Central memory CD8-positive, alpha-beta T cell (primary cell): ENCODE results near the gene TECPR1.

ENCODE experiments used
- ATAC-seq: fragments of 150-1000 bp; cut with Tn5 transposase; replicated peaks from 2 replicates; pipeline ENCODE4 v1.10.0; 2022; ENCODE audit warnings: mild to moderate bottlenecking, moderate FRiP score, moderate number of reproducible peaks; ENCODE audit not compliant: poor library complexity, severe bottlenecking; ENCODE audit errors: extremely low read depth
- DNase-seq, 2 donors: peaks; one replicate each; pipeline ENCODE4 v3.0.0; 2021; ENCODE audit warnings: low spot score in 2 of 2
- H3K27ac Mint-ChIP-seq: one replicate; pipeline ENCODE4 v1.8.0; 2022; ENCODE audit warnings: low read depth, mild to moderate bottlenecking, moderate library complexity, mixed read lengths
- H3K27me3 Mint-ChIP-seq: one replicate; pipeline ENCODE4 v1.8.0; 2022; ENCODE audit warnings: mixed read lengths
- H3K36me3 Mint-ChIP-seq: one replicate; pipeline ENCODE4 v1.8.0; 2022; ENCODE audit warnings: mild to moderate bottlenecking, moderate library complexity, mixed read lengths; ENCODE audit not compliant: insufficient read depth
- H3K4me1 Mint-ChIP-seq: one replicate; pipeline ENCODE4 v1.8.0; 2022; ENCODE audit warnings: mixed read lengths
- H3K4me3 Mint-ChIP-seq: one replicate; pipeline ENCODE4 v1.8.0; 2022; ENCODE audit warnings: mild to moderate bottlenecking, moderate library complexity, mixed read lengths
- H3K9me3 Mint-ChIP-seq: one replicate; pipeline ENCODE4 v1.8.0; 2022; ENCODE audit warnings: mixed read lengths

Gene TECPR1

GRCh38 chr7:98281757-98282606 lies 29.9 kb upstream of the TECPR1 start:
- H3K4me3 Mint-ChIP-seq, result peak overlapping the region; percentile 76
- H3K36me3 Mint-ChIP-seq, result peaks cover 9% of the 10 kb centered on the region
- H3K9me3 Mint-ChIP-seq, result no peaks in the 10 kb centered on the region

GRCh38 chr7:98280791-98281756 lies 29.0 kb upstream of the TECPR1 start, which contains the start of gene BRI3:
Gene BRI3, plus strand, starts transcription at chr7:98281686. Its CDS starts 110 bp downstream, at chr7:98281796.
- H3K4me1 Mint-ChIP-seq, result peaks cover 24% of the 10 kb centered on the region

More at GRCh38 chr7:98281757-98282606, 29.9 kb upstream of the TECPR1 start:
- ATAC-seq (peak; percentile 27), DNase-seq (peak in 1 of 2 donors; percentile 20)
- no peaks in the 10 kb centered on the region for H3K27me3 Mint-ChIP-seq
- peaks cover 24% of the 10 kb centered on the region for H3K4me1 Mint-ChIP-seq
- peak overlapping the region; percentile 71 for H3K27ac Mint-ChIP-seq

DNA sequence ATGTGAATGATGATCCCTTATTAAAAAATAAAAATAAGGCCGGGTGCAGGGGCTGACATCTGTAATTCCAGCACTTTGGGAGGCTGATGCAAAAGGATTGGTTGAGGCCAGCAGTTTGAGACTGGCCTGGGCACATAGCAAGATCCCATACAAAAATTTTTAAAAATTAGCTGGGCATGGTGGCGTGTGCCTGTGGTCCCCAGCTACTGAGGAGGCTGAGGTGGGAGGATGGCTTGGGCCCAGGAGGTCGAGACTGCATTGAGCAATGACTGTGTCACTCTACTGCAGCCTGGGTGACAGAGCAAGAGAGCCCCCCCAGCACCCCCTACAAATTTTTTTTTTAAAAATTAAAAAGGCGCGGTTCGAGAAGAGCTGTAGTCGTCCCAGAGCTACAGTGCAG lies 28.3 kb upstream of the TECPR1 start:
- Mint-ChIP-seq H3K4me3 (peak overlapping the region; percentile 78), H3K27me3 (no peaks in the 10 kb centered on the region), H3K27ac (peak overlapping the region; percentile 46), H3K36me3 (peaks cover 9% of the 10 kb centered on the region), H3K9me3 (no peaks in the 10 kb centered on the region), H3K4me1 (peaks cover 24% of the 10 kb centered on the region)
- ATAC-seq (no peak), DNase-seq (no peak)

More at GRCh38 chr7:98280791-98281756, 29.0 kb upstream of the TECPR1 start, which contains the start of gene BRI3:
- Mint-ChIP-seq H3K36me3 (peaks cover 9% of the 10 kb centered on the region), H3K27ac (peak within 1 kb of the TSS; percentile 71), H3K27me3 (no peaks in the 10 kb centered on the region), H3K4me3 (peak within 1 kb of the TSS; percentile 78), H3K9me3 (no peaks in the 10 kb centered on the region)
- peak; percentile 62 to 75 for DNase-seq
- peak; percentile 85 for ATAC-seq

DNA sequence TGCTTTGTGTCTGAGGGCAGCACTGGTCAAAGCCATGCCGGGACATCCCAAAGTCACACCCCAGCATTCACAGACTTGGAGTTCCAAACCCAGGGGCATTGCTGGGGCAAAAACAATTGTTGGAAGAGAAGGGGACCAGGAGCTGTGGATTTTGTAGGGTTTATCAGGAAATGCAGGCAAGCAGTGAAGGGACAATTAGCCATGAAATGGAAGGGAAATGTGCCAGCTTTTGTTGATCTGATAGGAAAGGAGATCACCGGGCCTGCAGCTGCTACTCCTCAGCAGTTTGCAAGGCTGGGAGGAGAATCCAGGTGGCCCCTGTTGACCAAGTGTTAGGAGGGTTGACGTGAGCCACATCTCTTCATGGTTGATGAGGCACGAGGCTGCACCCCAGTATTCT lies 26.9 kb upstream of the TECPR1 start:
- no peak for DNase-seq
- H3K4me1 Mint-ChIP-seq, result peaks cover 11% of the 10 kb centered on the region
- H3K27me3 Mint-ChIP-seq, result no peaks in the 10 kb centered on the region
- H3K27ac Mint-ChIP-seq, result no peak overlapping the region
- H3K9me3 Mint-ChIP-seq, result no peaks in the 10 kb centered on the region
- no peak for ATAC-seq
- peaks cover 5% of the 10 kb centered on the region for H3K36me3 Mint-ChIP-seq
- no peak overlapping the region for H3K4me3 Mint-ChIP-seq

DNA sequence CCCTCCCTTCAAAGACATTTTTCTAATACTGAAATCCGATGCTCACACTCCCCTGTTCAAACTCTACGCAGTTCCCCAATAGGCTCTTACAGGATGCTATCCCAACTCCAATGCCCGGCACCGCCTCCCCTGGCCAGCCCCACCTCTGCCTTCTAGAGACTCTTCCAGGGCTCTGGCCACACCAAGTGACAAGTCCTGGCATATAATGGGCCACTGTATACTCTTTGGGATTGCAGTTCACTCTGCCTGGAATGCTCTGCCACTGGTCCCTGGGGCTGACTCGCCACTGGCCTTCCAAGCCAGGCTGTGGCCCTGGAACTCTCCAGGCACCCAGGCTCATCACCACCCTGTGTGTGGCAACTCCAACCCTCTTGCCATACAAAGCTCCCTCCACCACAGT lies 26.4 kb upstream of the TECPR1 start:
- ATAC-seq (no peak), DNase-seq (no peak)
- Mint-ChIP-seq H3K4me3 (no peak overlapping the region), H3K9me3 (no peaks in the 10 kb centered on the region), H3K36me3 (peaks cover 5% of the 10 kb centered on the region), H3K27ac (no peak overlapping the region), H3K27me3 (no peaks in the 10 kb centered on the region), H3K4me1 (peaks cover 11% of the 10 kb centered on the region)

DNA sequence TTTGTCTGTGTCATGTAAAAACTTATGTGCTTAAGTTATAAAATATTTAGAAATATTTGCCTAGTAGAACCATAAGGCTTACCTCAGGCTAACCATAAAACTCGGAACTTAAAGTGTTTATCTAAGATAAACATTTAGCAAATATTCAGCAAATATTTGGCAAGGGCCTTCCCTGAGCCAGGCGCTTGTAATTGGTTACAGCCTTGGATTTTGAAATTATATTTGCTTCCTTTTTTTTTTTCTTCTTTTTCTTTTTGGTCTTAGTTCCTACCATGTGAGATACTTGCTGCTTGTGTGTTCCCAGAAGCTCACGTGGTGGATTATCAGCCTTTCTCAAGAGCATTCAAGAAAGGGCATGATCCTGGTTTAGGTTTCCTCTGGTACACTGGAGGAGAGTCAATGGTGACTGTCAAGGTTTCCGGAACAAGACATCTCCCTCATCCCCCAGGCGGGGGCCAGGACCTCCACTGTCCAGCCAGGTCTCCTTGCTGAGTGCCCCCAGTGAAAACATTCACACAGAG lies 24.3 kb upstream of the TECPR1 start:
- Mint-ChIP-seq H3K27ac (no peak overlapping the region), H3K4me1 (no peaks in the 10 kb centered on the region), H3K4me3 (no peak overlapping the region)

DNA sequence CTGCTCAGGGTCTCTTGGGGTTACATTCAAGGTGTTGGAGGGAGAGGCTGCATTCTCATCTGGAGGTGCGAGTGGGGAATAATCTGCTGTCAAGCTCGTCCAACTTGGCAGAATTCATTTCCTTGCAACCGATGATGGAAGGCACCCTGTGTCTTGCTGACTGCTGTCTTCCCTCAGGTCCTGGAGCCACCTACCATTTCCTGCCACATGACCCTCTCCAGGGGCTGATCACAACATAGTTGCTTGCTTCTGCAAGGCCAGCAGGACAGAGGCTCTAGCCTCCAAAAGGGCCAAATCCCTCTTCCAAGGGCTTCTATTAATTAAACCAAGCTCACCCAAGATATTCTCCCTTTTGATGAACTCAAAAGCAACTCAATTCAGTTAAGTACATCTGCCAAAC lies 15.3 kb upstream of the TECPR1 start:
- DNase-seq (no peak), ATAC-seq (no peak)

More for the DNA sequence above, 24.3 kb upstream of the TECPR1 start:
- no peaks in the 10 kb centered on the region for H3K27me3 Mint-ChIP-seq
- no peak for DNase-seq
- H3K9me3 Mint-ChIP-seq, result no peaks in the 10 kb centered on the region
- H3K36me3 Mint-ChIP-seq, result peaks cover 1% of the 10 kb centered on the region
- no peak for ATAC-seq

DNA sequence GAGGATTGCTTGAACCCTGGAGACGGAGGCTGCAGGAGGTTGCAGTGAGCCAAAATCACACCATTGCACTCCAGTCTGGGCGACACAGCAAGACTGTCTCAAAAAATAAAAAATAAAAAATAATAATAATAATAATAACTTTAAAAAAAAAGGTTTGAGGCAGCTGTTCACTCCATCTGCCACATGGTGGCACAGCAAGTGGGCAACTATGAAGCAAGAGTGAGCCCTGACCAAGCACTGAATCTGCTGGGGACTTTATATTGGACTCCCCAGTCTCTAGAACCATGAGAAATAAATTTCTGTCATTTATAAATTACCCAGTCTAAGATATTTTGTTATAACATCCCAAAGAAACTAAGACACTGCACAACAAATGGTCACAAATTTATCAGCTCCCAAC lies 14.8 kb upstream of the TECPR1 start:
- no peak for ATAC-seq
- no peaks in the 10 kb centered on the region for H3K9me3 Mint-ChIP-seq
- no peak for DNase-seq
- H3K27me3 Mint-ChIP-seq, result no peaks in the 10 kb centered on the region
- H3K4me3 Mint-ChIP-seq, result no peak overlapping the region
- no peak overlapping the region for H3K27ac Mint-ChIP-seq
- no peaks in the 10 kb centered on the region for H3K4me1 Mint-ChIP-seq
- H3K36me3 Mint-ChIP-seq, result peaks cover 6% of the 10 kb centered on the region

More for the DNA sequence above, 15.3 kb upstream of the TECPR1 start:
- Mint-ChIP-seq H3K4me3 (no peak overlapping the region), H3K4me1 (no peaks in the 10 kb centered on the region), H3K27me3 (no peaks in the 10 kb centered on the region), H3K27ac (no peak overlapping the region), H3K36me3 (peaks cover 4% of the 10 kb centered on the region), H3K9me3 (no peaks in the 10 kb centered on the region)

DNA sequence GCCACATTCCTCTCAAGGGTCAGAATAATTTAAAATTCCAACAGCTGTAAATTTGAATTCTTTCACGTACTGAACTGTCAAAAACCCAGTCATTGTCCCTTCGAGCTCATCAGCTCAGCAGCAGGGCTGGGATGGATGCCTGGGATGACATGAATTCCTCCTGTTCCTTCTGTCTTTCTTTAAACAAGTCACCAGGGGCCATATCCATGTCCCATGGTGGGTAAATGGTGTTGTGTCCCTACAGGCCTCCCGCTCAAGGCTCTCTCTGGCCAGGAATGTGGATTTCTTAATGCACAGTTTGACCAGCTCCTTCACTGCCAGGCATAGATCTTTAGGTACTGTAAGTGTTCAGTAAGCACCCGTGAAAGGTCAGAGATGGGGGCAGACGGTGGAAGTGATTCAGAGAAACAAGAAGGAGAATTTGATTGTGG lies 13.8 kb upstream of the TECPR1 start:
- H3K27ac Mint-ChIP-seq, result no peak overlapping the region
- no peaks in the 10 kb centered on the region for H3K4me1 Mint-ChIP-seq
- no peaks in the 10 kb centered on the region for H3K27me3 Mint-ChIP-seq
- H3K9me3 Mint-ChIP-seq, result no peaks in the 10 kb centered on the region
- no peak for ATAC-seq
- H3K4me3 Mint-ChIP-seq, result no peak overlapping the region
- no peak for DNase-seq
- peaks cover 6% of the 10 kb centered on the region for H3K36me3 Mint-ChIP-seq

- Mint-ChIP-seq H3K36me3 (peaks cover 20% of the 10 kb centered on the region), H3K27me3 (no peaks in the 10 kb centered on the region), H3K27ac (no peak overlapping the region), H3K4me1 (peaks cover 24% of the 10 kb centered on the region), H3K4me3 (no peak overlapping the region), H3K9me3 (no peaks in the 10 kb centered on the region)
- ATAC-seq (no peak), DNase-seq (no peak)
Measured at GRCh38 chr7:98257701-98258100, 5.7 kb upstream of the TECPR1 start.

DNA sequence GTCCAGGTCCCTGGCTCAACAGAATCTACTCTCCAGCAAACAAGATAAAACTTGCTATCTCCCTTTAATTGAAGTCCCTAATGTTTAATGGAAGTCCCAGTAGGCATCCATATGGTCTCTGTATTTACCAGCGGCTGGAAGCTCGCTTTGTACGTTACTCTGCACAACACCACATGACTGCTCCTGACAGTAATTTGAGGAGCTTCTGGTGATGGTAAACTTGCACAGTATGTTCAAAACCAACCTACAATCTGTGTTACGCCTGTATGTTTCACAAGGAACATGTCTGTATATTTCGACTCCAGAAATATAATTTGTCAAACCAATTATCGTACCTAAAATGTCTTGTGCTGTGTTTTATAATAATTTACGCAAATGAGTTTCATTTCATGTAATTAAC lies 4.4 kb upstream of the TECPR1 start:
- DNase-seq (no peak), ATAC-seq (no peak)
- H3K4me1 Mint-ChIP-seq, result peaks cover 33% of the 10 kb centered on the region
- no peaks in the 10 kb centered on the region for H3K27me3 Mint-ChIP-seq
- H3K27ac Mint-ChIP-seq, result no peak overlapping the region
- H3K9me3 Mint-ChIP-seq, result no peaks in the 10 kb centered on the region
- peaks cover 27% of the 10 kb centered on the region for H3K36me3 Mint-ChIP-seq
- no peak overlapping the region for H3K4me3 Mint-ChIP-seq

DNA sequence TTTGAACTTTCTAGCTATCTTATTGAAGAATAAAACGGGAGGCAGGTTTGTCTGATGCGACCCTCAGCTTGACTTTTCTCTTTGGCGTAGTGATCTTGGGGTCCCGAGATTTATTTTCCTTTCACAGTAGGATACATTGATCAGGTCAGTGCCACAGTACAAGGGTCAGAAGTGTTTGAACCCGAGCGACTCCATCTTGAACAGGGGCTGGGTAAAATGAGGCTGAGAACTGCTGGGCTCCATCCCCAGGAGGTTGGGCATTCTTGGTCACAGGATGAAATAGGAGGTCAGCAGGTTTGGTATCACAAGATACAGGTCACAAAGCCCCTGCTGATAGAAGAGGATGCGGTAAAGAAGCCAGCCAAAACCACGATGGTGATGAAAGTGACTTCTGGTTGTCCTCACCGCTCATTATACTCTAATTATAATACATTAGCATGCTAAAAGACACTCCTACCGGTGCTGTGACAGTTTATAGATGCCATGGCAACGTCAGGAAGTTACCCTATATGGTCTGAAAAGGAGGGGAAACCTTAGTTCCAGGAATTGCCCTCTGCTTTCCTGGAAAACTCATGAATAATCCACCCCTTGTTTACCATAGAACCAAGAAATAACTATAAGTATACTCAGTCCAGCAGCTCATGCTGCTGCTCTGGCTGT lies 3.0 kb upstream of the TECPR1 start:
- Mint-ChIP-seq H3K9me3 (no peaks in the 10 kb centered on the region), H3K4me3 (no peak overlapping the region), H3K36me3 (peaks cover 32% of the 10 kb centered on the region), H3K27me3 (no peaks in the 10 kb centered on the region), H3K27ac (no peak overlapping the region), H3K4me1 (peaks cover 47% of the 10 kb centered on the region)
- no peak for DNase-seq
- ATAC-seq, result no peak
